HuH-7.5 (cell line): ENCODE measurements around the gene SNW1.
"Not testable (repeated sequence)": the region's sequence is repeated elsewhere in the genome, so short reads cannot be mapped to it uniquely, and the experiment has no call there.

Experiments used
- DNase-seq: peaks from one replicate; pipeline ENCODE4 v3.0.0; 2011; ENCODE audit warnings: low spot score

SNW1 gene

DNA sequence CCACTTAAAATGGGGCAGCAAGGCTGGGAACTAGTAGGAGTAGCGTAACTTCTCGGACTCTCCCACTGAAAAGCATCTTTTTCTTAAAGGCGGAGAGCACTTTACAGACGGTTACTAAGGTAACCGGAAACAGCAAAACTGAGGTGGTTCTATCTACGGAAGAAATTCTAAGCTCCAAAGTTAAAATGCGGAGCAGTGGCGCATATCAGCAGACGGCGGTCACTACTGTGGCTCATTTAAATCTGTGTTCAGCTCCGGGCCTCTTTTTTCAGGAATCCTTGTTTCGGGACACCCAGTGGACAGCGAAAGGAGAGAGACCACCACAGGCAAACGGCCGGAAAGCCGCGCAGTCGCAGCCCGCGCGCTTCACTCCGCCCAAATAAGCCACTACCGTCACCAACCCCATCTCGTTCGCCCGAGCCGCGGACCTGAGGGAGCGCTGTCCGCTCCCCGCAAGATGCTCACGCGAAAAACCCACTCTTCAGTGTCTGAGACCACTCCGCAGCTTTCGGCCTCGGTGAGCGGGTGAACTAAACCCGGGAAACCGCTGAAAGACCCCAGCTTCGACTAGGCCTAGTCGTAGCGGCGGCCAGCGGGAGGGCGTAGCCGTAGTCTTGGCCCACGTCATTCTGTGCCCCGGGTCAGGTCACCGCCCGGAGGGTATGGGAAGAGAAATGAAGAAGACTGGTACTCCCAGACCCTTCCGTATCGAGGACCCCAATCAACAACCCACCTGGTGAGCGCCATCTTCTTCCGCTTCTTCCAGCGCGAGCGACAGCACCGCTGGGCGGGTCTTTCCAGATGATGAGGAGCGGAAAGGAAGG lies at the start of gene SNW1:
Gene SNW1, minus strand, starts transcription at position 776 of the 824 bp plus-strand sequence. Its CDS starts 29 bp downstream, at position 747.
- DNase-seq, result peak; percentile 76

DNA sequence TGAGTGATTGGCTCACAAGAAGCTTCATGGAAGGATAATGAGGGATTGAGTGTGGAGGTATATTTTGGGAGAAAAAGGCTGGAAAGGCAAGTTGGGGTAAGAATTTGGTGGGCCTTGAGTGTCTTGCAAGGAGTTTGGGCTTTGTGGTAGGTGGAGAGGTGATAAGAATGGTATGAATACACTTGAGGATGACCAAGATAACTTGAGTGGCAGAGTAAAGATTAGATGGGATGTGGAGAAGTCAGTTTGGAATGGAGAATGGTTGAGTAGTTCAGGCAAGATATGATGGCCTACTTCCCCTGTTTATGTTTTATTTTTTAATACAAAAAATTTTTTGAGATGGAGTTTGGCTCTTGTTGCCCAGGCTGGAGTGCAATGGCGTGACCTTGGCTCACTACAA lies 48.1 kb upstream of the SNW1 start:
- no peak for DNase-seq

DNA sequence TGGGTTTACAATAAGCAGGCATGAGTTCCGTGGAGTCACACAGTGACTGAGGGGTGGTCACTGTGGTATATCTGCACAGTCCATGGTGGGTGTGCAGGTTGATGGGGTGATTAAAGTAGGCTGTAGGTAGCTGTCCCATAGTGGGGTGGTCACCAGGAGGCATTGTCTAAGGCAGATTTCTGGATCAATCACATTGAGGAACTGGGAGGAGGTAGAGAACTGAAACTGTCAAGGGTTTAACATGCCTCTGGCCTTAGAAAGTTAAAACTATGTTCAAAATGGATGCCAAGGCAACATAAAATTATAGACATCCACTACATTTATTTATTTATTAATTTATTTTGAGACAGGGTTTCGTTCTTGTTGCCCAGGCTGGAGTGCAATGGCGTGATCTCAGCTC lies 47.3 kb upstream of the SNW1 start:
- DNase-seq, result no peak

DNA sequence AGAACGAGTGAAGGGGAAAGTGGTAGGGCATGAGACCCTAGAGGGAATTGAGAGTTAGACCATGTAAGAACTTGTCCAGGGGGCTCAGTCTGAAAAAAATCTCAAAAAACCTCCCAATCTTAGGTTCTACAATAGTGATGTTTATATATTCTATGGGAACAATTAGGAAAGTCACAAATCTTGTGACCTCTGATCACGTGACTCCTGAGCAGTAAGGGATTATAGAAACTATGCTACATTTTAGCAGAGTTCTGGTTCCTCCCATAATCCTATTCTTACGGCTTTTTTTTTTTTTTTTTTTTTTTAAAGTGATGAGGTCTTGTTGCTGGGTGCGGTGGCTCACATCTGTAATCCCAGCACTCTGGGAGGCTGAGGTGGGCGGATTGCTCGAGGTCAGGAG lies 44.8 kb upstream of the SNW1 start:
- no peak for DNase-seq

DNA sequence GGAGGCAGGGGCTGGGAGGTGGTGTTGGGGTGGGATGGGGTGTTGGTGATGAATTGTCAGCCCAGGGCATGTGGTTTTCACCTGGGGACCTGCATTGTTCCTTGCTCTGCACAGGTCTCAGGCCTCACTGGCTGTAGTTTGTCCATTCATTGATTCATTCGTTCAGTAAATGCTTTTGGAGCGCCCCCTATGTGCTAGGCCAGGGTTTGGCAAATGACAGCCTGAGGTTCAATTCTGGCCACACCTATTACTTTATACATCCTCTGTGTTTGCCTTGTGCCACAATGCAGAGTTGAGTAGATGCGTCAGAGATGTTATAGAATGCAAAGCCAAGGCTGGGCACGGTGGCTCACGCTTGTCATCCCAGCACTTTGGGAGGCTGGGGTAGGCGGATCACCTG lies 43.6 kb upstream of the SNW1 start:
- DNase-seq, result peak; percentile 22

DNA sequence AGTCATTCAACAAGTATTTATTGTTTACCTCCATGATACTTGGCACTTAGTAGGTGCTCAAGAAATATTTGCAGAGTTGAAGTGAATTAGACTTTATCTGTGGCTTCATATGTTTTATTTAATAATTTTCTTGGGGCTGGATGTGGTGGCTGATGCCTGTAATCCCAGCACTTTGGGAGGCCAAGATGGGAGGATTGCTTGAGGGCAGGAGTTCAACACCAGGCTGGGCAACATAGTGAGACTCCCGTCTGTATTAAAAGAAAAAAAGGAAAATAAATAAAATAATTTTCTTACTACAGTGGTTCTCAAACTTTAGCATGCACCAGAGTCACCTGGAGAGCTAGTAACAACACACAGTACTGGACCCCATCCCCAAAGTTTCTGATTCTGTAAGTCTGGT lies 39.9 kb upstream of the SNW1 start:
- no peak for DNase-seq

DNA sequence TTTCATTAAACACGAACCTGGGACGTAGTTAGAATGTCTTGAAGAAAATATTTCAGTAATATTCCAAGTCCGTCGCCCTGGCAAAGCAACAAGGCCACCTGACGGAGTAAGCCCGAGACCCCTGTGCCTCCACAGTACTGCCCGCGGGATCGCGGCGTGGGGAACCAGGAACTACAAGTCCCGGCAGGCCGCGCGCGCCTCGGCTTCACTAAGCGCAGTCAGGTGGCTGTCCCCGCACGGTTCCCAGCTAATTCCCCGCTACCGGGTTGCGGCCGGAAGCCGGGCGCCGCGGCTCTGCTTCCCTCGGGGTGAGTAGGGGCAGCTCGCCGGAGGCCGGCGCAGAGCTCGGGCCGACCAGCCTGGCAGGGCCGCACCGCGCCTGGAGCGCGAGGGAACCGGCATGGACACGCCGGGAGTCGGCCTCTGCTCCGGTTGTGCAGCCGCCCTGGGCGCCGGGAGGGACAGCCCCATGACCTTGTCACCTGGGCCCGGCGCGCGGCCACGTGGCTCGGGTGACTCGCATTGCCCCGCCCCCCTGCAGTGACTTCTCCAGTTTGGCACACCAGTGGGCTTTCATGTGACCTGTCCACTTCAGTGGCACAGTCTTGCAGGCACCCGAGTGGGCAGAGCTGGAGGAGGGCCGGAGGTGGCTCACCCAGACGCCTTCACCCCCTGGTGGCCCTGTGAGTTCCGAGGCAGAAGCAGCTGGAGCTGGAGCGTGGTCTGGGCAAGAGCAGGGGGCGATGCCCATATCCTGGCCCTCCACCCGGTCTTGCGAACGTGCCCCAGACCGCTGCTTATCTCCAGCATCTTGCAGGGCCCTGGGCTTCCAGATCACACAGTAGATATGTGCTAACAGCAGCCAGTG lies 39.1 kb upstream of the SNW1 start, which contains the start of gene ADCK1:
Gene ADCK1, plus strand, starts transcription at position 247 of the 868 bp plus-strand sequence. CDS start 18,870 bp downstream, outside the sequence.
- peak; percentile 66 for DNase-seq

DNA sequence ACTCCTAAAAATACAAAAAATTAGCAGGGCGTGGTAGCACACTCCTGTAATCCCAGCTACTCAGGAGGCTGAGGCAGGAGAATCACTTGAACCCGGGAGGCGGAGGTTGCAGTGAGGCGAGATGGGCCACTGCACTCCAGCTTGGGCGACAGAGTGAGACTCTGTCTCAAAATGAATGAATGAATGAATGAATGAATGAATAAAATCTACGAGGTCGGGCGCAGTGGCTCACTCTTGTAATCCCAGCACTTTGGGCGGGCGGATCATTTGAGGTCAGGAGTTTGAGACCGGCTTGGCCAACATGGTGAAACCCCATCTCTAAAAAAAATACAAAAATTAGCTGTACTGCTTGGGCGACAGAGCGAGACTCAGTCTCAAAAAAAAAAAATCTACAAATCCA lies 38.5 kb upstream of the SNW1 start:
- not testable (repeated sequence) for DNase-seq

DNA sequence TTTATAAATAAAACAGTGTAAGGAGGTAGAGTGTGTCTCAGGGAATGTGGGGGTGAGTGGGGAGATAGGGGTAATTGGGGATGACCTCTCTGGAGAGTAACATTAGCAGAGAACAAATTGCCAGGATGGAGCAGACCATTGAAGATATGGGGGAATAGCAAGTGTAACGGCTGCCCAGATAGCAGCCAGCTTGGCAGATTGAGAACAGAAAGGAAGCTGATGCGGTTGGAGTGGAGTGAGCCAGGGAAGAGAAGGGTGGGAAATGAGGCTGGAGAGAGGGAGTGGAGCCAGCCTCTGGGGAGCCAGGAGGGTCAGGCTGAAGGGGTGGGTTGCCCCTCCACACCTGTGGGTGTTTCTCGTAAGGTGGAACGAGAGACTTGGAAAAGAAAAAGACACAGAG lies 33.4 kb upstream of the SNW1 start:
- no peak for DNase-seq

DNA sequence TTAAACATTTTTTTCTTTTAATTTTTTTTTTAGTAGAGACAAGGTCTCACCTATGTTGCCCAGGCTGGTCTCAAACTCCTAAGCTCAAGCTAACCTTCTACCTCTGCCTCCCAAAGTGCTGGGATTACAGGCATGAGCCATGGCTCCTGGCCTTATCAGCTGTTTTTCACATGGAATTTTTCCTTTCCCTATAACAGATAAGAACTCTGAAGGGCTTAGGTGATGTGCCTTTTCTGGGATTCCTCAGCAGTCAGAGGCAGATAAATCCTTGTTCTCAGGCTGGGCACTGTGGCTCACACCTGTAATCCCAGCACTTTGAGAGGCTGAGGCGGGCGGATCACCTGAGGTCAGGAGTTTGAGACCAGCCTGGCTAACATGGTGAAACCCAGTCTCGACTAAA lies 32.3 kb upstream of the SNW1 start:
- not testable (repeated sequence) for DNase-seq

DNA sequence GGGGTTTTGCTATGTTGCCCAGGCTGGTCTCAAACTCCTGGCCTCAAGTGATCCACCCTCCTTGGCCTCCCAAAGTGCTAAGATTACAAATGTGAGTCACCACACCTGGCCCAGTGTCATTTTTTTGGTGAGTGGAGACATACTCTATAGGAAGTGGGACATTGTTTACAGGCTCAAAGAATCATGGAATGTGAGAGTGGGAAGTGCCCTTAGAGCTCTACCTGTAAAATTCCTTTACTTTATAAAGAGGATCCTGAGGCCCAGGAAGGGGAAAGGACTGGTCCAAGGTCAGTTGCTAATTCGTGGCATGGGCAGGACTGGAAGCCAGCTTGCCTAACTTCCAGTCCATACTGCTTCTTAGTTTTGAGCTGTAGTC lies 30.3 kb upstream of the SNW1 start:
- no peak for DNase-seq

DNA sequence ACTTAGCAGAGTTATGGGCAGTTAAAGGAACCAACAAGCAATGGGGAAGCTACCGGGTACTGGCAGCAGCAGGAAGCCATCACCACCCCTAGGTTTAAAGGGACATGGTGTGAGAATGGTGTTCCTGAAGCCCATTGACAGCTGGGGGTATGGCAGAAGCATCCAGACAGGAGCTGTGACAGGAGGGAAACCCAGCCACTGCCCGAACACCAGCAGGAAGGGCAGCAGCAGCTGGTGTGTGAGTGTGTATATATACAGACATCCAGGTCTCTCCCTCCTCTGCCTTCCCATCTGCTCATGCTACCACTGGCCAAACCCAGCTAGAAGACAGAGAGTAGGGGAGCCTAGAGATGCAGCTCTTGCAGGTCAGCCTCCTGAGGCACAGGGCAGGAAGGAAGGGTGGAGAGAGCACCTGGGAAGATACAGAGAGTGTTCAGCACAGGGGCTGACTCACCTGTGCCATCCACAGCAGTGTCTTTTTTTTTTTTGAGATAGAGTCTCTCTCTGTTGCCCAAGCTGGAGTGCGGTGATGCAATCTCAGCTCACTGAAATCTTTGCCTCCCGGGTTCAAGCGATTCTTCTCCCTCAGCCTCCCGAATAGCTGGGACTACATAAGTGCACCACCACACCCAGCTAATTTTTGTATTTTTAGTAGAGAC lies 29.7 kb upstream of the SNW1 start:
- DNase-seq, result no peak

DNA sequence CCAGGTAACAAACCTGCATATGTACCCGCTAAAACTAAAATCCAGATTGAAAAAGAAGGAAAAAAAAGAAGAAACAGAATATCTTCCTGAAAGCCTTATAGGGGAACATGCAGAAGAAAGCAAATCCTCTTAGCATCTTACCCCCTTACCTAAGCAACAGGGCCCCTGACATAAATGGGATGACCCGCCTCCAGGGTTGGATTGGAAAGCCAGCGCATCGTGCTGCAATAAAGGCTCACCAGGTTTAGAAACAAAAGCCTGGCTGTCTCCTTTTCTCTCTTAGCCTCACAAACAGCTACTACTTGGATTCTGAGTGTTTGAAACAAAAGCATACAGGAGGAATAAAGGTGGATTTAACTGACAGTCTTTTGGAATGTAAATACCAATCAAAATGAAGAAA lies 25.2 kb upstream of the SNW1 start:
- no peak for DNase-seq

DNA sequence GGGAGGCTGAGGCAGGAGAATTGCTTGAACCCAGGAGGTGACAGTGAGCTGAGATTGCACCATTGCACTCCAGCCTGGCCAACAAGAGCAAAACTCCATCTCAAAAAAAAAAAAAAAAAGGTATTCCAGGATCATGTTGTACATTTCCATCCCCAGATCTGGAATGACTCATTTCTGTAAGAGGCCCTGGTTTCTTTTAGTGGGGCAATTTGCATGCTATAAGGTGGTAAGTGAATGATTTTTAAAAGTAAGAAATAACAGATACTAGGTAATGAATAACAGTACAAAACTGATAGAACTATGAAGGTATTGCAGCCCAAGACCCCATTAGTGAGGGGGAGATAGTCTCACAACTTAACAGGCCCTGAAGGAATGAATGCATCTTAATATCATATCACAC lies 21.2 kb upstream of the SNW1 start:
- no peak for DNase-seq

DNA sequence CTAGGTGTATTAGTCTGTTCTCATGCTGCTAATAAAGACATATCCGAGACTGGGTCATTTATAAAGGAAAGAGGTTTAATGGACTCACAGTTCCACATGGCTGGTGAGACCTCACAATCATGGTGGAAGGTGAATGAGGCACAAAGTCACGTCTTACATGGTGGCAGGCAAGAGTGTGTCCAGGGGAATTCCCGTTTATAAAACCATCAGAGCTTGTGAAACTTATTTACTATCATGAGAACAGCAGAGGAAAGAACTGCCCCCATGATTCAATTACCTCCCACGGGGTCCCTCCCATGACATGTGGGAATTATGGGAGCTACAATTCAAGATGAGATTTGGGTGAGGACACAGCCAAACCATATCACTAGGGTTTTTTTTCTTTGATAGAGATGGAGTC lies 13.0 kb upstream of the SNW1 start:
- not testable (repeated sequence) for DNase-seq

DNA sequence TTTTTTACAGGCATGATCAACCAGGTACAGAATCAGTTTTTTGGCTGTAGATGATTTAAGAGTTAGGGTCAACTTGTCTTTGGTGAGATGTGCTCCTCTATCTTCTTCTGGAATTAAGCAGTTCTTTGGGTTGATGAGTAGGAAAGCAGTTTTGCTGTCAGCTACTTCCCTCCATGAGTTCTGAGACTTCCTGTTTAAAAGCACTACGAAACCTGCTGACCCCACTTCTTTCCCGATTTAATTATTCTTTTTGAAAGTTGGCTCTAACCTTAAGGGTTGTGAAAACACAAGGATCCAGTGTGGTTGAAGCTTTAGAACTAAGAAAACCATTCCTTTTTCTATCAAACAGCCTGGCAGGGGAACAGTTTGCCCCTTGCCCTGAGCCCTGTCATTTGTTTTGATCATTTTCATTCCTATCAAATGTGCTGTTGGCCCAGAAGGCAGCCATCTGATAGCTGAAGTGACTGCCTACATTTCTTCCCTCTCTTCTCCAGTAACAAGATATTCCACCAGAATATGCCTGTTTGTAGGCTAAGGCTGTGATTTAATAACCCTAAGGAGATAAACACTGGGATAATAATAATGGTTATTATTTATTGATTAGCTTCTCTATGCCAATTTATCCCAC lies 7.6 kb upstream of the SNW1 start:
- not testable (repeated sequence) for DNase-seq

DNA sequence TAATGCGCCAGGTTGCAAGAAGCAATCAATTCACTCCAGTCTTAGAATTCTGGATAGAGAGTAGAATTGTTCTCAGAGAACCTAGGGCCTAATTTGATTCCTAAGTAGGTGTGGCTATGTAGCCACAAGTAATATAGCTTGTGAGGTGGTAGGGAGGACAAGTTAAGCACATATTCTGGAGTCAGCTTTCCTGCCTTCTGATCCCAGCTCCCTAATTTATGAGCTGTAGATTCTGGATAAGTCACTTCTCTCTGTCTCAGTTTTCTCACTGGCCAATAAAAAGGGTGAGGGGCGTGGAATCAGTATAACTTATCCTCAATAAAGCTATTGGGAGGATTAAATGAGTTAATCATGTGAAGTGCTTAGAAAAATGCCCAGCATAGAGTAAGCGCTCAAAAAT lies 3.0 kb upstream of the SNW1 start:
- DNase-seq, result no peak

DNA sequence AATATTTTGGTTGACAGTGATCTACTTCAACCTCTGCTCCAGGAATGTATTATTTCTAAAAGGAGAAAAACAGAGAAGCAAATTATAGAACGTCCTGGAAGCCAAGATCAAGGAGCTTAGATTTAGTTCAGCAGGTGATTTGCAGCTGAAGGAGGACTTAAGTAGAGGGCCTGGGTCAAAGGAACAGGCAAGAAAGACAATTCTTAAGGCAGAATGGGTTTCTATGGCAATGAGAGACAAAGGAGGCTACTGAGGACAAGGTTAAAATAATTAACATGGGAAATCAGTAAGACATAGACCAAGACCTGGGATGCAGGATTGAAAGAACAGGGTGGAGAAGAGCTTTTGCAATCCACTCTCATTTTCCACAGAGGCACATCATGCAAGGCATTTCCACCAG lies 2.4 kb upstream of the SNW1 start:
- DNase-seq, result no peak

DNA sequence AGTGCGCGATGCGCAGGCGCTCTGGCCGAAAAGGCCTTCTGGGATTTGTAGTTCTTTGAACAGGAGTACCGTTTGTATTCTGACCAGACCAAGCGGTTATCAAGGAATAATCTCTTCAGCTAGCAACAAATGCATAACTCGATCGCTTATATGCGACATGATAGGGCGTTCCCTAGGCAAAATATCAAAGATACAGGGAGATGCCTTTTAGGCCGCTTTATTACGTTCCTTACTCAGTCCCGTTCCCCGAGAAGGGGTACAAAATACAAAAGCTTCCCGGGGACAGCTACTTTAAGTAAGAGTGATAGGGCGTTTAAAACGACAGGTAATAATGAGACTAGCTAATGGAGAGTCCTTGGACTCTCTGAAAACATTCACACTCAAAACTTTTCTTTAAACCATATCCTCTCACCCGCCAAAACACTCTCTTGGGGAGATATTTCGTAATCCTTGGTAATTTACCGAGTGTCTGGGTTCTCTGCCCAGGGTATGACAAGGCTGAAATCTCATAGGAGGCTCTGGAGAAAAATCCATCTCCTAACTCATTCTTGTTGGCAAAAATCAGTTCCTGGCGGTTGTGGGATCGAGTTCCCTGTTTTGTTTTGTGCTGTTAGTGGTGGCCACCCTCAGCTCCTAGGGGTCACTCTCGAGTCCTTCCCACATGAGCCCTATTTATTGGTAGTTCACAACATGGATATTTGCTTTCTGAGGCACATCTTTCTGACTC lies 412 bp upstream of the SNW1 start:
- DNase-seq, result peak; percentile 44

DNA sequence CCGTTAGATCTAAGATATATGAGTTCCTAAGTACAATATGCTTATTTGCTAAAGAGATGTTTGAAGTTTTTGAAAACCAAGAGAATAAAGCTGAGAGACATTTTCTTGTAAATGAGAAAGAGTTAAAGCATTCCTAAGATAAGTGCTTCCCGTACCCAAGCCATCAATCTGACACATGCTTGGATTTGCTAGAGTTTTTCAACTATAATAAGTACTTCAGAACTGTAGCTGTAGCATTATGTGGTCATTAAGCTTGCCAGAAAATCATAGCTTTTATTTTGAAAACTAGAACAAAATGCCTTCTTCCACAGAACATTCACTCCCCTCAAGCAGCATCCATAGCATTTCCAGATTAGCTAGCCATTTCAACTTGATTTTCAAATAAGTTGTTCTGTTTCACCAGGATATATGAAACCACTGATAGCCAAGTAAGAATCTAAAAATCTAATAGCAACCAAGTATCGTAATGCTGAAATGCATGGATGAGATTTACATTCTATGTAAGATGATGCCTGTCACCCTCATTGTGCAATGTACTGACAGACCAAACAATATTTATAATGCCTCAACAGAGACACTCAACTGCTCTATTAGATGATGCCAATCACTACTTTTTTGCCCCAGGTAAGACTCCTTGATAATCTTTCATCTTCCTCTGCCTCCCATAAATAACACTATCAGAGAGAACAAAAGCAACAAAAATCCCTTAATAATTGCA lies 8.0 kb downstream of the SNW1 start:
- DNase-seq, result no peak

DNA sequence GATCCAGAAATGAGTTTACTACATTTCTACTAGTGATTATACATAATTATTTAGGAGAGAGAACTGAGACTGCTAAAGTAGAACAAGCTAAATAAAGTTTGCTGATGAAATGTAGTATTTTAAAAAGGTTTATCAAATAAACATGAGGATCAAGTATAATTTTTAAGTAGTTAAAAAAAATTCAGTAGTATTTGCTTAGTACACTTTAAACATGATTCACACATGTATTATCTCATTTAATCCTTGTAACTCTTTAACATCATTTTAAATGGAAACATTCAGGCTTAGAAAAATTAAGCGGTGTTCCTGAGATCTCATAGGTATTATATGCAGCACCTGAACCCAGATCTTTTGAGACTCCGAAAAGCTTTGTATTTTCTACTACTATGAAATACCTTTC lies 8.7 kb downstream of the SNW1 start:
- no peak for DNase-seq
